Trophoblast cell (in vitro differentiated cells and primary cell): ENCODE measurements around the gene GNB5.

Source experiments
- DNase-seq, 2 donors: peaks; one replicate each; pipeline ENCODE4 v3.0.0-alpha.2; 2016
- H2AFZ ChIP-seq: 2 replicates; pipeline ENCODE4 v1.6.1; 2013; ENCODE audit warnings: low read length, moderate library complexity, mild to moderate bottlenecking; ENCODE audit not compliant: insufficient read depth, poor library complexity
- H2AK5ac ChIP-seq: 2 replicates; pipeline ENCODE4 v1.6.1; 2013; ENCODE audit warnings: mild to moderate bottlenecking, low read length
- H2BK120ac ChIP-seq: 2 replicates; pipeline ENCODE4 v1.6.1; 2013; ENCODE audit warnings: low read length, mild to moderate bottlenecking, moderate library complexity; ENCODE audit not compliant: insufficient read depth, poor library complexity
- H2BK12ac ChIP-seq: 2 replicates; pipeline ENCODE4 v1.6.1; 2013; ENCODE audit warnings: mild to moderate bottlenecking, low read length, moderate library complexity
- H2BK5ac ChIP-seq: 2 replicates; pipeline ENCODE4 v1.6.1; 2013; ENCODE audit warnings: low read length, low read depth, moderate library complexity, mild to moderate bottlenecking; ENCODE audit not compliant: poor library complexity
- H3K14ac ChIP-seq: 2 replicates; pipeline ENCODE4 v1.6.1; 2013; ENCODE audit warnings: mild to moderate bottlenecking, low read length
- H3K18ac ChIP-seq: 2 replicates; pipeline ENCODE4 v1.6.1; 2013; ENCODE audit warnings: mild to moderate bottlenecking, low read length
- H3K23ac ChIP-seq: 2 replicates; pipeline ENCODE4 v1.6.1; 2013; ENCODE audit warnings: low read length
- H3K27ac ChIP-seq: 2 replicates; pipeline ENCODE4 v1.5.1; 2013; ENCODE audit warnings: low read depth, mild to moderate bottlenecking, inconsistent platforms, low read length, moderate library complexity
- H3K27me3 ChIP-seq: 2 replicates; pipeline ENCODE4 v1.6.1; 2013; ENCODE audit warnings: inconsistent platforms, mild to moderate bottlenecking, low read length, moderate library complexity; ENCODE audit not compliant: insufficient read depth
- H3K36me3 ChIP-seq, 2 experiments: 1 replicate in 1 of 2; 2 replicates in 1 of 2; pipeline ENCODE4 v1.6.1; 2013; ENCODE audit warnings: low read length in 2 of 2, mild to moderate bottlenecking in 2 of 2, moderate library complexity in 1 of 2; ENCODE audit not compliant: insufficient read depth in 2 of 2, control insufficient read depth in 1 of 2
- H3K4ac ChIP-seq: 2 replicates; pipeline ENCODE4 v1.6.1; 2013; ENCODE audit warnings: low read depth, mild to moderate bottlenecking, low read length, moderate library complexity
- H3K4me1 ChIP-seq, 2 experiments: 1 replicate in 1 of 2; 2 replicates in 1 of 2; pipeline ENCODE4 v1.6.1; 2013; ENCODE audit warnings: low read length in 2 of 2, mild to moderate bottlenecking in 2 of 2, moderate library complexity in 1 of 2; ENCODE audit not compliant: insufficient read depth in 2 of 2, control insufficient read depth in 1 of 2
- H3K4me2 ChIP-seq: 2 replicates; pipeline ENCODE4 v1.6.1; 2013; ENCODE audit warnings: inconsistent platforms, mild to moderate bottlenecking, low read length, moderate library complexity
- H3K4me3 ChIP-seq: 2 replicates; pipeline ENCODE4 v1.5.1; 2013; ENCODE audit warnings: mild to moderate bottlenecking, low read depth, low read length, inconsistent platforms
- H3K79me1 ChIP-seq: one replicate; pipeline ENCODE4 v1.6.1; 2013; ENCODE audit warnings: low read length
- H3K79me2 ChIP-seq: 2 replicates; pipeline ENCODE4 v1.6.1; 2013; ENCODE audit warnings: low read length, mild to moderate bottlenecking; ENCODE audit not compliant: control insufficient read depth, insufficient read depth, poor library complexity
- H3K9ac ChIP-seq: 2 replicates; pipeline ENCODE4 v1.6.1; 2013; ENCODE audit warnings: mild to moderate bottlenecking, low read length
- H3K9me3 ChIP-seq: 2 replicates; pipeline ENCODE4 v1.6.1; 2013; ENCODE audit warnings: low read depth, mild to moderate bottlenecking, control low read depth, inconsistent platforms, low read length; ENCODE audit not compliant: insufficient read depth
- H4K12ac ChIP-seq: 2 replicates; pipeline ENCODE4 v1.6.1; 2013; ENCODE audit warnings: low read depth, mild to moderate bottlenecking, low read length, moderate library complexity
- H4K8ac ChIP-seq: 2 replicates; pipeline ENCODE4 v1.6.1; 2013; ENCODE audit warnings: low read depth, mild to moderate bottlenecking, low read length, moderate library complexity
- H4K91ac ChIP-seq: one replicate; pipeline ENCODE4 v1.6.1; 2013; ENCODE audit warnings: low read depth, mild to moderate bottlenecking, low read length, moderate library complexity
- WGBS: extraction: QIAGEN DNeasy Blood & Tissue Kit; methylation state at CpG from one replicate; pipeline ENCODE4 v1.1.7; 2013; ENCODE audit warnings: missing lambda C conversion rate; ENCODE audit not compliant: insufficient read length, insufficient coverage; ENCODE audit errors: extremely low coverage; 5-methylcytosine and 5-hydroxymethylcytosine counted together

Gene GNB5

GRCh38 chr15:52161406-52161966 lies 29.7 kb downstream of the GNB5 start:
- H3K23ac ChIP-seq = no peak overlapping the region

GRCh38 chr15:52159645-52160044 lies 31.5 kb downstream of the GNB5 start:
- Histone ChIP-seq H2AK5ac (no peak overlapping the region), H3K36me3 (no peaks in the 10 kb centered on the region), H3K4me2 (no peak overlapping the region), H3K4ac (no peak overlapping the region), H3K79me2 (no peaks in the 10 kb centered on the region), H4K12ac (no peak overlapping the region), H4K91ac (no peak overlapping the region), H3K18ac (no peak overlapping the region), H3K14ac (no peak overlapping the region), H3K9ac (no peak overlapping the region), H2BK12ac (no peak overlapping the region), H4K8ac (no peak overlapping the region), H3K9me3 (no peaks in the 10 kb centered on the region), H3K4me1 (no peaks in the 10 kb centered on the region), H3K27ac (no peak overlapping the region), H3K79me1 (no peaks in the 10 kb centered on the region), H2AFZ (no peak overlapping the region), H3K4me3 (no peak overlapping the region), H3K23ac (no peak overlapping the region), H3K27me3 (no peaks in the 10 kb centered on the region), H2BK120ac (no peak overlapping the region), H2BK5ac (no peak overlapping the region)
- WGBS = no CpG with 5 or more reads among the region's 3 CpGs
- DNase-seq = no peak

More at GRCh38 chr15:52161406-52161966, 29.7 kb downstream of the GNB5 start:
- Histone ChIP-seq H3K14ac (no peak overlapping the region), H3K9me3 (no peaks in the 10 kb centered on the region), H4K91ac (no peak overlapping the region), H3K27me3 (no peaks in the 10 kb centered on the region), H4K8ac (no peak overlapping the region), H3K9ac (no peak overlapping the region), H3K18ac (no peak overlapping the region), H4K12ac (no peak overlapping the region), H3K4me3 (no peak overlapping the region), H2BK12ac (no peak overlapping the region), H3K36me3 (no peaks in the 10 kb centered on the region), H2BK5ac (no peak overlapping the region), H3K4me2 (no peak overlapping the region), H3K27ac (no peak overlapping the region), H2AFZ (no peak overlapping the region), H2BK120ac (no peak overlapping the region), H2AK5ac (no peak overlapping the region), H3K4me1 (no peaks in the 10 kb centered on the region), H3K4ac (no peak overlapping the region), H3K79me1 (no peaks in the 10 kb centered on the region), H3K79me2 (no peaks in the 10 kb centered on the region)
- DNase-seq = no peak
- WGBS = no CpG with 5 or more reads among the region's 13 CpGs

- no peaks in the 10 kb centered on the region for H3K79me2 ChIP-seq
Measured at GRCh38 chr15:52158084-52158765, 33.0 kb downstream of the GNB5 start.

GRCh38 chr15:52155878-52156277 lies 35.3 kb downstream of the GNB5 start:
- Histone ChIP-seq H2AFZ (no peak overlapping the region), H2AK5ac (no peak overlapping the region), H3K23ac (no peak overlapping the region), H2BK120ac (no peak overlapping the region), H3K4me3 (no peak overlapping the region), H3K79me2 (no peaks in the 10 kb centered on the region), H3K27me3 (no peaks in the 10 kb centered on the region), H3K18ac (no peak overlapping the region), H3K4ac (no peak overlapping the region), H3K9ac (no peak overlapping the region), H4K91ac (no peak overlapping the region), H3K14ac (no peak overlapping the region), H4K8ac (no peak overlapping the region), H3K9me3 (no peaks in the 10 kb centered on the region), H2BK12ac (no peak overlapping the region), H3K79me1 (no peaks in the 10 kb centered on the region), H3K4me1 (no peaks in the 10 kb centered on the region), H3K36me3 (no peaks in the 10 kb centered on the region), H3K4me2 (no peak overlapping the region), H2BK5ac (no peak overlapping the region), H3K27ac (no peak overlapping the region), H4K12ac (no peak overlapping the region)
- no peak for DNase-seq
- no CpG with 5 or more reads among the region's 2 CpGs for WGBS

More at GRCh38 chr15:52158084-52158765, 33.0 kb downstream of the GNB5 start:
- Histone ChIP-seq H3K4me2 (no peak overlapping the region), H2BK120ac (no peak overlapping the region), H3K27me3 (no peaks in the 10 kb centered on the region), H2AK5ac (no peak overlapping the region), H4K91ac (no peak overlapping the region), H2AFZ (no peak overlapping the region), H3K4me3 (no peak overlapping the region), H4K8ac (no peak overlapping the region), H3K18ac (no peak overlapping the region), H3K23ac (no peak overlapping the region), H3K4ac (no peak overlapping the region), H4K12ac (no peak overlapping the region), H3K27ac (no peak overlapping the region), H3K9me3 (no peaks in the 10 kb centered on the region), H3K9ac (no peak overlapping the region), H3K36me3 (no peaks in the 10 kb centered on the region), H3K14ac (no peak overlapping the region), H3K79me1 (no peaks in the 10 kb centered on the region), H2BK5ac (no peak overlapping the region), H3K4me1 (no peaks in the 10 kb centered on the region), H2BK12ac (no peak overlapping the region)
- no peak for DNase-seq
- WGBS = no CpG with 5 or more reads among the region's 10 CpGs
